H7 (cell line): ENCODE results near the gene COMMD6. TPM values are rescaled to one million over a fixed set of nuclear protein-coding genes. Genes with fewer than 3 reads are reported as not detected.

Source experiments
- DNase-seq: peaks from one replicate; pipeline ENCODE4 v3.0.0; 2012
- H3K27me3 ChIP-seq: 2 replicates; pipeline ENCODE4 v1.6.0; 2011; ENCODE audit warnings: mild to moderate bottlenecking, low read length; ENCODE audit not compliant: control insufficient read depth, insufficient read depth
- H3K36me3 ChIP-seq: replicated peaks from 2 replicates; pipeline ENCODE4 v1.5.1; 2011; ENCODE audit warnings: low read length; ENCODE audit not compliant: control insufficient read depth, insufficient read depth
- H3K4me3 ChIP-seq: 2 replicates; pipeline ENCODE4 v1.5.1; 2011; ENCODE audit warnings: low read depth, mild to moderate bottlenecking, control low read depth, low read length, moderate library complexity; ENCODE audit not compliant: insufficient read depth
- total RNA-seq: library from RNA; depleted of rRNA; stranded (reverse); fragments of >200 nt; shearing (Covaris generic); gene quantifications from 2 replicates; pipeline ENCODE4 v1.2.3, GENCODE V29; 2014

The COMMD6 gene
- total RNA-seq, 1 experiment from 2014 or later: 172 TPM

- H3K27me3 ChIP-seq: no peaks in the 10 kb centered on the region
- no peak for DNase-seq
- H3K36me3 ChIP-seq: no peaks in the 10 kb centered on the region
- H3K4me3 ChIP-seq: no peak overlapping the region
These were observed 26.5 kb downstream of the COMMD6 start for GRCh38 chr13:75511051-75511625.

DNA sequence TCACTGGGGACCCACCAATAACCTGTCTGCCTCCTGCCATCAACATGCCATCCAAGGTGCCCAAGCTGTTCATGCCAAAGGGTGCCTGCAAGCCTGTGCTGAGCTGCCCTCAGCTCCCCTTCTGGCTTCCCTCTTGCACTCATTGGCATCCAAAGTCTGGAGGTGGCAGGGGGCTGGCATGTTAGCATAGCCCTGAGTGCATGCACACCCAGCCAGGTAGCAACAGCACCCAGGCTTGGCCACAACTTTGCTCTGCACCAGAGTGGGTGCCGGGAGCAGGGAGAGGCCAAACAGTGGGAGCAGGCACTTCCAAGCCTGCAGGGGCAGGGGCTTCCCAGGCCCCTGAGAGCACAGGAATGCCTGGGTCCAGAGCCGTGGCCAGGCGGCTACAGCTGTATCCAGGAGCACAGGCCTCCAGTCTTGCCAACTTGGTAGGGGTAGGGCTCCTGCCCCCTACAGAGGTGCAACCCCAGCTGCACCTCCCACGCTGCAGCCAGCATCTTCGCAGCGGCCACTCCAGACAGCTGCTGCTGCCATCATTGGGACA is 29.6 kb downstream of the COMMD6 start:
- Histone ChIP-seq H3K36me3 (no peaks in the 10 kb centered on the region), H3K27me3 (no peaks in the 10 kb centered on the region)
- DNase-seq: peak; percentile 18

DNA sequence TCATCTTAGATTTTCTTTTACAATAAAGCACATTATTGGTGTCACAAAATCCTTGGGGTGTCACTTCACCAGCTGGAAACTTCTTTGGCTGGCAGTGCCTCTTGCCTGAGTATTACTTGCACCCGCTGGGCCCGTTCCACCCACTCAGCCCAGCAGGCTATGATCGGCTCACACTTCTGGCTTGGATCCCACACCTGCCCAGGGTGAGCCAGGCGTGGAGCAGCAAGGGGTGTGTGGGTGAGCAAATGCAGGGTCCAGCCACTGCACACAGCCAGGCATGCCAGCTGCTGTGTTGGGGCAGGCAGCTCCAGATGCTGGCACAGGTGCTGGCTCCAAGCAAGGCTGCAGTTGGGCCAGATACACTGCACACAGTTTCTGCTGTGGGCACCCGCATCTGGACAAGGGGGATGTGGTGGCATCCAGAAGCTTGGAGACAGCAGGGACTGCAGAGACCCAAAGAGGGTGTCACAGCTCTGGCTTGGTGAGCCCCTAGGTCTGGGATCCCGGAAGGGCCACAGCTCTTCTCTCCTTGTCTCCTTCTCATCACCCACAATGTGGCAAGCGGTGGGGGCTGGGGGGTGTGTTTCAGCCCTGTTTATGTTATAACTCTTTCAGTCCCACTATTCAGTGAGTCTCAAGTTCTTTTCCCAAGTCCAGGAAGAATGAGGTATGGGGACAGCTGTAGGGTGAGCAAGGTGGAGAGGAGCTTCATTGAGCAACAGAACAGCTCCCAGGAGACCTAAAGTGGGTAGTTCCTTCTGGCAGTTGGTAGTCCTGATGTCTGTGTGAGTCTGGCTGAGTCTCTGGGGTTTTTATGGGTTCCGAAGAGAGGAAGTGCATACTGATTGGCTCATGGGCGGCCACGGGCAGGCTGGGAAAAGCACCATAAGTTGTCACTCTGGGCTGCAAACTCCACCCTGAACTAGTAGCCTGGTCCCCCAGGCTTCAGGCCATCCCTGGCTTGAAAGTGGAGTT is 30.3 kb downstream of the COMMD6 start:
- H3K36me3 ChIP-seq: no peaks in the 10 kb centered on the region
- DNase-seq: no peak
- H3K27me3 ChIP-seq: no peaks in the 10 kb centered on the region
- no peak overlapping the region for H3K4me3 ChIP-seq

More for the DNA sequence above, 29.6 kb downstream of the COMMD6 start:
- no peak overlapping the region for H3K4me3 ChIP-seq

GRCh38 chr13:75506018-75506417 is 31.6 kb downstream of the COMMD6 start:
- Histone ChIP-seq H3K4me3 (no peak overlapping the region), H3K27me3 (no peaks in the 10 kb centered on the region), H3K36me3 (no peaks in the 10 kb centered on the region)
- DNase-seq: no peak

DNA sequence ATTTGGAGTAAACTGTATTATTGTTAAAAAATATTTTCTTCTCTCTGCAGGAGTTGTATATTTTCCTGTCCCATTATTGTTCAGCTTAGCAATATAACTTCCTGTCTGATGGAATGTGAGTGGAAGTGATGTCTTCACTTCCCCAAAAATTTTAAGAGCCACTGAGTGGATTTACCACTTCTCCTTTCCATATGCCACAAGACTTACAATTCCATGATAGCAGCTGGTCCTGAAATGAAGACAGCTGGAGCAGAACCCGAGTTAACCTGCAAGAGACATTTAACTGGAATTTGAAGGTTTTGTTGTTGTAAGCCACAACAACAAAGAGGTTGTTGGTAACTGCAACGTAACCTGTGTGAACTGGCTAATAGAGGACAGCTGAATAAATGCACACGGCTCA is 32.3 kb downstream of the COMMD6 start:
- DNase-seq: no peak
- H3K4me3 ChIP-seq: no peak overlapping the region
- no peaks in the 10 kb centered on the region for H3K36me3 ChIP-seq
- H3K27me3 ChIP-seq: no peaks in the 10 kb centered on the region

DNA sequence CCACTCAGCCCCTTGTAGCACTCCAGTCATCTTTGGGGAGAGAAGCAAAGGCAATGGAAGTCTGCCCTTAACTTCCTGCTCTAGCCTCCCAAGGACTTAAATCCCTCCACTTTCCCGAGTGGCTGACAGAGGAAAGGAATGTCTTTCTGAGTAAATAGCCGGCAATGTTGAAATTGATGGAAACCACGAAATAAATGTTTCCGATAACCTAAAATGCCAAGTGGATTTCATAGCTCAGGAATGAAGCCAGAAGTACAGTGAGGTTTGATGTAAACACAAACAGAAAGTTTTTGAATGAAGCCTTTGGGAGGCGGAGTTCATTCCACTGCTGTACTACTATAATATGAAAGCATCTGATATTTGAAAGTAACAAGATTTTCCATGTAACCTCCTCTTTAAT is 41.7 kb downstream of the COMMD6 start:
- H3K4me3 ChIP-seq: no peak overlapping the region
- DNase-seq: no peak

DNA sequence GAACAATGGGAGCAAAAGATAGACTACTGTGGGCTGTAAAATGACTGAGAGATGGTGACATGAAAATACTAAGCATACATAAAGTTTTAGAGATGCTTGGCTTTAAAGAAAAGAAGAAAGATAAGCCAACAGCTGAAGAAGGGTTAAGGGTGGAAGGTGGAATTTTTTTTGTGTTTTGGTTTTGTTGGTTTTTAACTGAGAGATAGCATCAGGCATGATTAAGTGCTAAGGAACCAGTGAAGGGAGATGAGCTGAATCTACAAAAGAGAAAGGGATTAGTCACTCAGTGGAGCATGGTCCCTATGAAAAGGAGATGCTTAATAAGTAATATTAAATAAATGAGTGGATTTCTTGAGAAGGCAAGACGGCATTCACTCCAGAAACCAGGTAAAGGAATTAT is 43.1 kb downstream of the COMMD6 start:
- no peak for DNase-seq
- Histone ChIP-seq H3K4me3 (no peak overlapping the region), H3K36me3 (no peaks in the 10 kb centered on the region), H3K27me3 (no peaks in the 10 kb centered on the region)

More for the DNA sequence above, 41.7 kb downstream of the COMMD6 start:
- no peaks in the 10 kb centered on the region for H3K27me3 ChIP-seq
- no peaks in the 10 kb centered on the region for H3K36me3 ChIP-seq

DNA sequence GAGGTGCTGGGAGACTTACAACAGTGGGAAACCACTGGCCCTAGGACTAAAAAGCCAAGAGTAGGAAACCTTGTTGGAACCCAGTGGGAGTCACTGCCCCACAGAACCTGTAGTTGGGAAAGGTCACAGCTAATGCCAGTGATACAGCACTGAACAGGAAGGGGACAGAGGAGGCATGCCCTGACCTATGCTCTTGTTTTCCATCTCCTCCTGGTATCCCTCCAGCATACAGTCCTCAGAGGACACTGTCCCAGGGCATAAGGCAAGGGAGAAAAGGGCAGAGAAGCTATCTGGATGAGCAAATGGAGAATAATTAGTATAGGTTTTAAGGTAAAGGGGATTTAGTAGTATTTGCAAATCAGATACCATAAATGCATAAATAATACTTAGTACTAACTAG is 44.5 kb downstream of the COMMD6 start:
- Histone ChIP-seq H3K36me3 (no peaks in the 10 kb centered on the region), H3K27me3 (no peaks in the 10 kb centered on the region), H3K4me3 (no peak overlapping the region)
- DNase-seq: no peak

DNA sequence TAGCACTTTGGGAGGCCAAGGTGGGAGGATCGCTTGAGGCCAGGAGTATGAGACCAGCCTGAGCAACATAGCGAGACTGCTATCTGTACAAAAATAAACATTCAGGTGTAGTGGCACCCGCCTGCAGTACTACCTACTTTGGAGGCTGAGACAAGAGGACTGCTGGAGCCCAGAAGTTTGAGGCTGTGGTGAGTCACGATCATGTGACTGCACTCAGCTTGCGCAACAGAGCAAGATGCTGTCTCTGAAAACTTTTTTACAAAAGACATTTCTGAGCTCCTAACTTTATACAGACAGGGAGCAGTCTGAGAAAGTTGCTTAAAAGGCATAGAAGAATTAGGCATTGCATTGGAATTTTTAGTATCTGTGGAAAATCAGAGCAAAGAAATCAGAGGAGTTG is 45.3 kb downstream of the COMMD6 start:
- DNase-seq: no peak
- Histone ChIP-seq H3K27me3 (no peaks in the 10 kb centered on the region), H3K36me3 (no peaks in the 10 kb centered on the region), H3K4me3 (no peak overlapping the region)

- Histone ChIP-seq H3K4me3 (no peak overlapping the region), H3K27me3 (no peaks in the 10 kb centered on the region), H3K36me3 (no peaks in the 10 kb centered on the region)
- no peak for DNase-seq
These were observed 46.3 kb downstream of the COMMD6 start for GRCh38 chr13:75491376-75491775.

- Histone ChIP-seq H3K4me3 (no peak overlapping the region), H3K27me3 (no peaks in the 10 kb centered on the region), H3K36me3 (no peaks in the 10 kb centered on the region)
- no peak for DNase-seq
These were observed 48.0 kb downstream of the COMMD6 start for GRCh38 chr13:75489502-75490263.

DNA sequence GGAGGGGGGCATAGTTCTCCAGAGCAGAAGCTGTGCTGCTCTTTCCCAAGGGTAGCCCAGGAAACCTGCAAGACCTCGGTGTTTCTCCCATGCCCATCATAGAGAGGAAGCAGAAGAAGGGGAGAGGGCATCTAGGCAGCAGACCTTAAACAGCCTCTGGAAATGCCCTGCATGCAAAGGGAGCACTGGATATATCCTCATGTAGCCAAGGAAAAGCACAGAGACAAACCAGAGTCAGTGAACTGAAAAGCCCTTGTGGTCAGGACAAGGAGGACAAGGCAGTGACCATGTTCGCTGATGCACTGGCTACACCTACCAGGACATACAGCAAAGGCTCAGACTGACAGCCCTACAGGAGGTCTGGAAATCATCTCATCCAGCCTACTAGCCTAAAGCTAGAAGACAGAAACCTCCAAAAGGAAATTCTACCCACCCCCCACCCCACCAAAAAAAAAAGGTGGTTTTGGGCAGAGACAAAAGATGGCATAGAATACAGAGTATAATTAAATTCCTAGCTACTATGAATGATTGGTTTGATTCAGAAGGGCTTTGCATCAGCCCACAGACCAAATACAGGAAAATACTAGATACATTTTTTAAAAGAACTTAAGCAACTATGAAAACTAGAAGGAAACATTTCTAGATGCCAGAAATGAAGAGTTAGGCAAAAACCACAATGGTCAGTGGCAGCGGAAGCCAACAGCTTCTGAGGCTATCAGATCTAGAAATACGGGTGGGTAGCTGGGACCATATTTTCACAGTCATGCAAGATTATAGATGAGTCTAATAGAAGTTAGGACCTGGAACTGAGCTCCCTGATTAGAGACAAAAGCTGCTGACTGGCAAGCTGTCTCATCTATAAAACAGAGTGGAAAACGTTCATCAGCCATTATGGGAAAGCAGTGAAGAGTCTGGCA is 51.2 kb downstream of the COMMD6 start:
- no peak for DNase-seq
- Histone ChIP-seq H3K4me3 (no peak overlapping the region), H3K27me3 (peaks cover 5% of the 10 kb centered on the region), H3K36me3 (no peaks in the 10 kb centered on the region)

- Histone ChIP-seq H3K4me3 (no peak overlapping the region), H3K36me3 (no peaks in the 10 kb centered on the region), H3K27me3 (peaks cover 13% of the 10 kb centered on the region)
- no peak for DNase-seq
These were observed 52.2 kb downstream of the COMMD6 start for GRCh38 chr13:75485286-75486062.
